ENCODE data around the gene SPPL2C. TPM values are rescaled to one million over a fixed set of nuclear protein-coding genes. Genes with fewer than 3 reads are reported as not detected.

The SPPL2C gene
- total RNA-seq, 2 experiments from 2014 or later = not detected

DNA sequence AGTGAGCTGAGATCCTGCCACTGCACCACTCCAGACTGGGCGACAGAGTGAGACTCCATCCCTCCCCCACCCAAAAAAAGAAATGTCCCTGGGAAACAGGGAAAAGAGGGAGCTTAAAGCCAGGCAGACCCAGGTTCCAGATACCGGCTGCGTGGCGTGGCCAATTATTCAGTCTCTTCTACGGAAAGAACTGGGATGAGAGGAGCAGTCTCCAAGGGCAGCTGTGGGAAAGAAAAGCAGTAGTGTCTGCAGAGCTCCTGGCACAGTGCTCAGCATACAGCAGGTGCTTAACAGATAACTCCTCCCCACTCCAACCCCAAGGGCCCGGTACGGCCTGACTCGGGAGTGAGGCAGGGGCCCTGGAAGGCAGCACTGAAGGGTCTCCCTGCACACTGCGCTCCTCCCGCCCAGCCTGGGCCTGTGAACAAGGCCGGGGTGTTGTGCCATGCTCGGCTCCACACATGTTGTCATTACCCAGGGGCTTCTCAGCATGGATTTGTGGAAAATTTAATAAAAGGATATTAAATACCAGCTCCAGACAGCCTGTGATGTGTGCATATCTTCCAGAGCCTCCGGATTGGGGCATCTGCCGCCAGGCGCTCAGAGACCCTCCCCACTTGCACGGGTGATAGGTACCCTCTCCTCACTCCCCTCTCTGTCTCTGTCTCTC, 17.6 kb upstream of the SPPL2C start:
- CTCF ChIA-PET = no interaction called here

DNA sequence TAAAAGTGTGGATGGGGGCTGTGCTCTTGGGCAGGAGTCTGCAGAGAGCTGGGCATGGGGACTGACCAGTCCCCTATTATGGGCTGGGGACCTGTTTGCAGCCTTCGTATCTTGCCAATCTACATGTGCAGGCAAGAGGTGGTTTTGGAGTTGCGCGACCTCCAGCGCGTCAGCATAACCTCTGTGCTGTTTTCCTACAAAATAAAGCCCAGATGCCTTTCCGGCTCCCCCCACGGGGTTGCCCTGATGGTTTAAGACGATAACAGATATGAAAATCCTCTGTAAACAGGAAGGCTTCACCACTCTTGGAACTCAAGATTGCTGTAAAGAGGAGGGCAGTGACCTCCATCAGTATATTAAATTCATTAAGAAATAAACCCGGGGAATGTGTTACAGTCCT, 16.5 kb upstream of the SPPL2C start:
- POLR2A ChIA-PET = no interaction called here
- CTCF ChIA-PET = no interaction called here

More for the DNA sequence above, 17.6 kb upstream of the SPPL2C start:
- POLR2A ChIA-PET = no interaction called here

DNA sequence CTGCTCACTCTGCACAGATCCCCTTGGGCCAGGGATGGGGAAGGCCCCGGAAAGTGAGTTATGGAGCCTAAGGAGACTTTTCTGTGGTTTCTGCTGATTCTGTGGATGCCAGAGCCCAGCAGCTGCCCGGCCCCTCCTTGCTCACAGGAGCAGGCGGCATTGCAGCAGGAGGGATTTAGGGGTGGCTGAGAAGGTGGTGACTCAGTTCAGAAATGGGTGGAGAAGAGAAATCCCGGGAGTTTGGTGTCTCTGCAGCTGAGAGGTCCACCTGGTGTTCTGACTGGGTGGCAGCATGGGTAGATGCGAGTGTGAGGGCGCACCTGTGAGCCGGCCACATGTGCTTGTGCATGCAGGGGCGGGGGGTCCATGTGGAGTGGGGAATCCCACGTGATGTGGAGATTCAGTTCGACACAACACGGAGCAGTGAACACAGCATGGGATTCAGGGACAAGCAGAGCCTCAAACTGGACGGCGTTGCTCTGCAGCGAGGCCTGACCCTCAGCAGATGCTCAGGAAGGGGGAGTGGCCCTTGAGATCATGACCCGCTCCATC, 16.0 kb upstream of the SPPL2C start:
- ChIA-PET CTCF (no interaction called here), POLR2A (no interaction called here)

- ChIA-PET POLR2A (no interaction called here), CTCF (interaction anchor here (0.6 kb wide), 1 partner anchor 46 kb away, joined by 3 read pairs; no protein-coding TSS in a partner anchor)
These were observed 10.8 kb upstream of the SPPL2C start for GRCh38 chr17:45833920-45834319.

GRCh38 chr17:45834471-45835396, 9.9 kb upstream of the SPPL2C start:
- ChIA-PET CTCF (interaction anchor here (0.6 to 0.9 kb wide), 3 partner anchors 45 to 194 kb away, joined by 3 to 4 read pairs (median 3); no protein-coding TSS in a partner anchor), POLR2A (no interaction called here)

GRCh38 chr17:45835481-45835880, 9.2 kb upstream of the SPPL2C start:
- ChIA-PET POLR2A (no interaction called here), CTCF (no interaction called here)

- ChIA-PET CTCF (no interaction called here), POLR2A (no interaction called here)
These were observed 8.3 kb upstream of the SPPL2C start for GRCh38 chr17:45836047-45837044.

- ChIA-PET CTCF (no interaction called here), POLR2A (no interaction called here)
These were observed 7.5 kb upstream of the SPPL2C start for GRCh38 chr17:45837187-45837586.

GRCh38 chr17:45837603-45838002, 7.1 kb upstream of the SPPL2C start:
- ChIA-PET POLR2A (no interaction called here), CTCF (no interaction called here)

GRCh38 chr17:45838751-45839295, 5.9 kb upstream of the SPPL2C start:
- ChIA-PET CTCF (interaction anchor here (0.7 to 1.2 kb wide), 3 partner anchors 196 to 424 kb away, joined by 3 read pairs; no protein-coding TSS in a partner anchor), POLR2A (interaction anchor here (0.6 kb wide), 1 partner anchor 241 kb away, joined by 4 read pairs; no protein-coding TSS in a partner anchor)

DNA sequence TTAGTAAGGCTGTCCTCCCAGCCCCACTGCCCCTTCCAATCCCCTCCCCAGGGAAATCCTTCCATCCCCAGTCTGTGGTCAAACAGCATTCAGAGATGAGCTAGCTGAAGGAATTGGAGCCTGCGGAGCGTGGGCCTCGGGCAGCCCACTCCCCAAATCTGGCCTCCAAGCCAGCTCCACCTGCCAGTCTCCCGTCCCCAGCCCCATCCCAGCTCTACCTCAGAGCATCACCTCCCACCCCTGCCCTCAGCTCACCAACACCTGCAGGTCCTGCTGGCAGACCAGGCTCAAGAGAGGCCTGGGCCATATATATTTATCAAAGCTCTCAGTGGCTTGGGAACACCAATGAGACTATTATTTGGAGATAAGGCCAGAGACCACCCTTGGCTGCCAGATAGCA, 5.2 kb upstream of the SPPL2C start:
- CTCF ChIA-PET = interaction anchor here (1.2 kb wide), 1 partner anchor 199 kb away, joined by 3 read pairs; no protein-coding TSS in a partner anchor

GRCh38 chr17:45841186-45841585, 3.5 kb upstream of the SPPL2C start:
- ChIA-PET POLR2A (no interaction called here), CTCF (interaction anchor here (0.9 kb wide), 1 partner anchor 9 kb away, joined by 3 read pairs; no protein-coding TSS in a partner anchor)

More for the DNA sequence above, 5.2 kb upstream of the SPPL2C start:
- POLR2A ChIA-PET = no interaction called here

GRCh38 chr17:45841883-45842525, 2.7 kb upstream of the SPPL2C start:
- POLR2A ChIA-PET = no interaction called here
- CTCF ChIA-PET = no interaction called here

DNA sequence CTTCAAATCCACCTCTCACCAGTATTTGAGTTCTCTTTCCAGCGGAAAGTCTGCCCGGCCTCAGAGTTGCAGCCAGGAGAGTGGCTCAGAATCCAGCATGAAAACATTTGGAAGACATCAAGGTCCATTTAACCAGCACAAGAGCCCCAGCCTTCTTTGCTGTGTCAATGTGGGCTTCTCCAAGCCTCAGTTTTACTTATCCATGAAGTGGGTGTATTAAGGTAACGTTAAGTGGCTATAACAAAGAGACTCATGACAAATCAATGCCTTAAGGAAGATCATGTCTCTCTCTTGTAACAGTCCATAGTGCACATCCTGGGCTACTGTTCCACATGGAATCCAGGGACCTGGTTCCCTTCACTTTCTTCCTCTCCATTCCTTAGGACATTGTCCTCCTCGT, 959 bp upstream of the SPPL2C start:
- POLR2A ChIA-PET = no interaction called here
- CTCF ChIA-PET = no interaction called here

DNA sequence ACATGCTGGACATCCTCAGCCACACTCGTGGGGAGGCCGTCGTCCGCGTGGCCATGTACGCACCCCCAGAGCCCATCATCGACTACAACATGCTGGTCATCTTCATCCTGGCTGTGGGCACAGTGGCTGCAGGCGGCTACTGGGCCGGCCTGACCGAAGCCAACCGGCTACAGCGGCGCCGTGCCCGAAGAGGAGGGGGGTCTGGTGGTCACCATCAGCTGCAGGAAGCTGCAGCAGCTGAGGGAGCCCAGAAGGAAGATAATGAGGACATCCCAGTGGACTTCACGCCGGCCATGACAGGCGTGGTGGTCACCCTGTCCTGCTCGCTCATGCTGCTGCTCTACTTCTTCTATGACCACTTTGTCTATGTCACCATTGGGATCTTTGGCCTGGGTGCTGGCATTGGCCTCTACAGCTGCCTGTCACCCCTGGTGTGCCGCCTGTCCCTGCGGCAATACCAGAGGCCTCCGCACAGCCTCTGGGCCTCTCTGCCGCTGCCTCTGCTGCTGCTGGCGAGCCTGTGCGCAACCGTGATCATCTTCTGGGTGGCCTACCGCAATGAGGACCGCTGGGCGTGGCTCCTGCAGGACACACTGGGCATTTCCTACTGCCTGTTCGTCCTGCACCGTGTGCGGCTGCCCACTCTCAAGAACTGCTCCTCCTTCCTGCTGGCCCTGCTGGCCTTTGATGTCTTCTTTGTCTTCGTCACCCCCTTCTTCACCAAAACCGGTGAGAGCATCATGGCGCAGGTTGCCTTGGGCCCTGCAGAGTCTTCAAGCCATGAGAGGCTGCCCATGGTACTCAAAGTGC, 900 bp downstream of the SPPL2C start:
- POLR2A ChIA-PET = no interaction called here
- CTCF ChIA-PET = no interaction called here

- ChIA-PET POLR2A (no interaction called here), CTCF (no interaction called here)
These were observed 1.5 kb downstream of the SPPL2C start for GRCh38 chr17:45846223-45846622.

- CTCF ChIA-PET = no interaction called here
- POLR2A ChIA-PET = no interaction called here
These were observed 2.0 kb downstream of the SPPL2C start for GRCh38 chr17:45846646-45847045.

- ChIA-PET POLR2A (no interaction called here), CTCF (no interaction called here)
These were observed 2.4 kb downstream of the SPPL2C start for GRCh38 chr17:45847101-45847500.

Data from activated CD8-positive, alpha-beta memory T cell treated with anti-CD3 and anti-CD28 coated beads for 36 hours (primary cell).